Activated naive CD8-positive, alpha-beta T cell treated with anti-CD3 and anti-CD28 coated beads, Interleukin-2, amount 50 U/mL, for 16 hours (primary cell): ENCODE data around the gene FTO.
"Not testable (repeated sequence)": the region's sequence is repeated elsewhere in the genome, so short reads cannot be mapped to it uniquely, and the experiment has no call there.

Experiments used
- DNase-seq: peaks from one replicate; pipeline ENCODE4 v3.0.0-alpha.2; 2020; ENCODE audit warnings: low read depth, low spot score

Gene FTO

GRCh38 chr16:53822936-53823529 lies 119.1 kb downstream of the FTO start:
- no peak for DNase-seq

GRCh38 chr16:53826658-53827057 lies 122.7 kb downstream of the FTO start:
- DNase-seq, result no peak

GRCh38 chr16:53827741-53828140 lies 123.8 kb downstream of the FTO start:
- no peak for DNase-seq

GRCh38 chr16:53829186-53829747 lies 125.3 kb downstream of the FTO start:
- no peak for DNase-seq

GRCh38 chr16:53832896-53833544 lies 129.1 kb downstream of the FTO start:
- no peak for DNase-seq

- no peak for DNase-seq
Observed at GRCh38 chr16:53836142-53836541, 132.2 kb downstream of the FTO start.

GRCh38 chr16:53836680-53837079 lies 132.7 kb downstream of the FTO start:
- no peak for DNase-seq

GRCh38 chr16:53837426-53837825 lies 133.5 kb downstream of the FTO start:
- DNase-seq, result no peak

- DNase-seq, result no peak
Observed at GRCh38 chr16:53839150-53839549, 135.2 kb downstream of the FTO start.

GRCh38 chr16:53840456-53840855 lies 136.5 kb downstream of the FTO start:
- DNase-seq, result no peak

GRCh38 chr16:53841884-53842283 lies 137.9 kb downstream of the FTO start:
- no peak for DNase-seq

GRCh38 chr16:53843084-53843483 lies 139.1 kb downstream of the FTO start:
- no peak for DNase-seq

- no peak for DNase-seq
Observed at GRCh38 chr16:53844804-53845203, 140.8 kb downstream of the FTO start.

- DNase-seq, result not testable (repeated sequence)
Observed at GRCh38 chr16:53846549-53846948, 142.6 kb downstream of the FTO start.

- no peak for DNase-seq
Observed at GRCh38 chr16:53846971-53847370, 143.0 kb downstream of the FTO start.

- DNase-seq, result no peak
Observed at GRCh38 chr16:53848277-53848942, 144.5 kb downstream of the FTO start.

GRCh38 chr16:53848950-53849349 lies 145.0 kb downstream of the FTO start:
- DNase-seq, result no peak

- no peak for DNase-seq
Observed at GRCh38 chr16:53849585-53849984, 145.6 kb downstream of the FTO start.

- DNase-seq, result no peak
Observed at GRCh38 chr16:53849994-53850393, 146.0 kb downstream of the FTO start.

GRCh38 chr16:53852678-53853077 lies 148.7 kb downstream of the FTO start:
- DNase-seq, result no peak

GRCh38 chr16:53855056-53855455 lies 151.1 kb downstream of the FTO start:
- DNase-seq, result no peak

GRCh38 chr16:53855511-53855910 lies 151.6 kb downstream of the FTO start:
- DNase-seq, result no peak
